Stimulated activated CD4-positive, alpha-beta T cell treated with anti-CD3 and anti-CD28 coated beads, Interleukin-4, amount 100 ng/mL, for 4 hours (primary cell): ENCODE data around the gene PACSIN2.
"Not testable (repeated sequence)": the region's sequence is repeated elsewhere in the genome, so short reads cannot be mapped to it uniquely, and the experiment has no call there.

ENCODE experiments used
- DNase-seq, 2 experiments: peaks; one replicate each; pipeline ENCODE4 v3.0.0-alpha.2; 2020

Gene PACSIN2

GRCh38 chr22:42942351-42942750 is 72.6 kb downstream of the PACSIN2 start:
- DNase-seq = no peak

GRCh38 chr22:42939941-42940653 is 74.9 kb downstream of the PACSIN2 start:
- no peak for DNase-seq

- DNase-seq = no peak
These were observed 75.5 kb downstream of the PACSIN2 start for GRCh38 chr22:42939451-42939881.

GRCh38 chr22:42938976-42939375 is 76.0 kb downstream of the PACSIN2 start:
- no peak for DNase-seq

GRCh38 chr22:42938449-42938848 is 76.5 kb downstream of the PACSIN2 start:
- DNase-seq = no peak

GRCh38 chr22:42937164-42937843 is 77.6 kb downstream of the PACSIN2 start:
- DNase-seq = peak in 1 of 2 experiments; percentile 18

GRCh38 chr22:42936680-42937079 is 78.3 kb downstream of the PACSIN2 start:
- not testable (repeated sequence) for DNase-seq

- DNase-seq = no peak
These were observed 80.6 kb downstream of the PACSIN2 start for GRCh38 chr22:42934338-42934737.

- no peak for DNase-seq
These were observed 81.4 kb downstream of the PACSIN2 start for GRCh38 chr22:42933485-42934091.

GRCh38 chr22:42932857-42933484 is 82.0 kb downstream of the PACSIN2 start:
- DNase-seq = no peak

- DNase-seq = no peak
These were observed 82.8 kb downstream of the PACSIN2 start for GRCh38 chr22:42932197-42932519.

GRCh38 chr22:42931421-42932196 is 83.3 kb downstream of the PACSIN2 start:
- no peak for DNase-seq

- DNase-seq = no peak
These were observed 84.0 kb downstream of the PACSIN2 start for GRCh38 chr22:42930810-42931420.

GRCh38 chr22:42929838-42930155 is 85.2 kb downstream of the PACSIN2 start:
- DNase-seq = no peak

- no peak for DNase-seq
These were observed 85.7 kb downstream of the PACSIN2 start for GRCh38 chr22:42928969-42929837.

- no peak for DNase-seq
These were observed 87.0 kb downstream of the PACSIN2 start for GRCh38 chr22:42927966-42928365.

GRCh38 chr22:42926768-42927167 is 88.2 kb downstream of the PACSIN2 start:
- no peak for DNase-seq

GRCh38 chr22:42926104-42926503 is 88.8 kb downstream of the PACSIN2 start:
- DNase-seq = no peak

GRCh38 chr22:42925598-42925997 is 89.4 kb downstream of the PACSIN2 start:
- no peak for DNase-seq

GRCh38 chr22:42925031-42925430 is 89.9 kb downstream of the PACSIN2 start:
- DNase-seq = not testable (repeated sequence)

GRCh38 chr22:42924436-42924835 is 90.5 kb downstream of the PACSIN2 start:
- no peak for DNase-seq
